H1 (cell line): Measurements from ENCODE around the gene ARHGEF10L. TPM values are rescaled to one million over a fixed set of nuclear protein-coding genes. Genes with fewer than 3 reads are reported as not detected.
A peak's percentile ranks its signal among the peaks of the same experiment; 100 is the strongest.

Experiments
- CTCF ChIA-PET: fragments of 300-600 bp; sonication (Branson Sonifier 250); formaldehyde crosslinking; loops from one replicate; lab custom pipeline; 2021; ENCODE audit not compliant: partially characterized antibody; lab: Charles Lee
- POLR2A ChIA-PET: fragments of 300-600 bp; sonication (Branson Sonifier 250); formaldehyde crosslinking; loops from one replicate; lab custom pipeline; 2021; ENCODE audit warnings: inconsistent platforms; ENCODE audit not compliant: partially characterized antibody; lab: Charles Lee
- DNase-seq, 2 experiments: peaks; one replicate each; pipeline versions ENCODE4 v3.0.0 to v3.0.0-alpha.2; 2010 to 2022; ENCODE audit warnings: low spot score in 2 of 2, low read depth in 1 of 2, mixed read lengths in 1 of 2
- FAIRE-seq: peaks from 2 replicates; lab custom pipeline; 2011; peaks lifted over from hg19 to GRCh38; lab: Jason Lieb, UNC
- H2AFZ ChIP-seq: 2 replicates; pipeline ENCODE4 v1.8.1; 2012; ENCODE audit warnings: low read length, inconsistent platforms
- H2AK5ac ChIP-seq: 2 replicates; pipeline ENCODE4 v1.6.1; 2013; ENCODE audit warnings: low read depth, low read length
- H2BK120ac ChIP-seq: replicated peaks from 2 replicates; pipeline ENCODE3; 2013; ENCODE audit warnings: low read depth, low read length, inconsistent platforms
- H2BK12ac ChIP-seq: 2 replicates; pipeline ENCODE4 v1.6.1; 2013; ENCODE audit warnings: low read depth, low read length
- H2BK15ac ChIP-seq: 2 replicates; pipeline ENCODE4 v1.6.1; 2013; ENCODE audit warnings: low read length
- H2BK20ac ChIP-seq: 2 replicates; pipeline ENCODE4 v1.6.1; 2013; ENCODE audit warnings: low read length
- H2BK5ac ChIP-seq: 2 replicates; pipeline ENCODE4 v1.6.1; 2013; ENCODE audit warnings: low read depth, low read length
- H3K14ac ChIP-seq: 2 replicates; pipeline ENCODE4 v1.6.1; 2013; ENCODE audit warnings: inconsistent platforms; ENCODE audit not compliant: insufficient read length
- H3K18ac ChIP-seq: 2 replicates; pipeline ENCODE4 v1.6.1; 2013; ENCODE audit warnings: low read length; ENCODE audit errors: extremely low read depth
- H3K23ac ChIP-seq: 2 replicates; pipeline ENCODE4 v1.6.1; 2013; ENCODE audit warnings: inconsistent platforms; ENCODE audit not compliant: insufficient read length
- H3K23me2 ChIP-seq: 2 replicates; pipeline ENCODE4 v1.6.1; 2013; ENCODE audit warnings: low read depth, low read length
- H3K27ac ChIP-seq: 2 replicates; pipeline ENCODE4 v1.6.1; 2011; ENCODE audit warnings: low read depth, low read length, inconsistent platforms
- H3K27me3 ChIP-seq, 4 experiments: replicated peaks in 1 of 4; 1 replicate in 1 of 4; 2 replicates in 3 of 4; pipeline versions ENCODE4 v1.6.1 to v1.8.1; 2011 to 2013; ENCODE audit warnings: low read length in 3 of 4, mild to moderate bottlenecking in 3 of 4, inconsistent platforms in 2 of 4, mixed read lengths in 2 of 4, moderate library complexity in 1 of 4; ENCODE audit not compliant: control insufficient read depth in 3 of 4, insufficient read depth in 3 of 4; ENCODE audit errors: extremely low read depth in 1 of 4
- H3K36me3 ChIP-seq, 4 experiments: 2 replicates each; pipeline versions ENCODE4 v1.6.1 to v1.8.1; 2011 to 2013; ENCODE audit warnings: mild to moderate bottlenecking in 4 of 4, low read length in 3 of 4, moderate library complexity in 2 of 4, control low read depth in 1 of 4, inconsistent platforms in 1 of 4; ENCODE audit not compliant: insufficient read depth in 4 of 4, control insufficient read depth in 2 of 4
- H3K4ac ChIP-seq: replicated peaks from 2 replicates; pipeline ENCODE3; 2013; ENCODE audit warnings: low read length, low read depth, mixed read lengths, inconsistent platforms; ENCODE audit not compliant: insufficient read length
- H3K4me1 ChIP-seq, 4 experiments: replicated peaks in 1 of 4; 1 replicate in 1 of 4; 2 replicates in 3 of 4; pipeline versions ENCODE4 v1.6.1 to v1.8.1; 2011 to 2013; ENCODE audit warnings: low read length in 3 of 4, inconsistent platforms in 2 of 4, mixed read lengths in 1 of 4; ENCODE audit not compliant: insufficient read depth in 4 of 4, control insufficient read depth in 3 of 4
- H3K4me2 ChIP-seq, 2 experiments: 2 replicates each; pipeline versions ENCODE4 v1.6.1 to v1.8.1; 2011 to 2013; ENCODE audit warnings: low read depth in 2 of 2, low read length in 2 of 2, control low read depth in 1 of 2, inconsistent platforms in 1 of 2, mild to moderate bottlenecking in 1 of 2; ENCODE audit not compliant: insufficient read depth in 1 of 2
- H3K4me3 ChIP-seq, 4 experiments: fragments of 200-600, 300-600 bp in 1 of 4; sonication (generic), shearing (Covaris generic), sonication (Bioruptor Twin) in 1 of 4; 2 replicates each; pipeline versions ENCODE4 v1.5.1 to v1.8.1; 2011 to 2016; ENCODE audit warnings: low read length in 4 of 4, low read depth in 3 of 4, control low read depth in 2 of 4, inconsistent platforms in 2 of 4, mild to moderate bottlenecking in 2 of 4, mixed read lengths in 1 of 4, moderate library complexity in 1 of 4; ENCODE audit not compliant: insufficient read depth in 2 of 4; ENCODE audit errors: extremely low read depth in 1 of 4
- H3K56ac ChIP-seq: replicated peaks from 2 replicates; pipeline ENCODE3; 2013; ENCODE audit warnings: low read depth, mild to moderate bottlenecking, mixed read lengths, low read length, inconsistent platforms; ENCODE audit not compliant: insufficient read length
- H3K79me1 ChIP-seq: 2 replicates; pipeline ENCODE4 v1.6.1; 2013; ENCODE audit warnings: low read depth, low read length, control low read depth
- H3K79me2 ChIP-seq, 2 experiments: 2 replicates each; pipeline versions ENCODE4 v1.6.1 to v1.8.1; 2012 to 2013; ENCODE audit warnings: low read length in 2 of 2, mild to moderate bottlenecking in 2 of 2, inconsistent platforms in 1 of 2; ENCODE audit not compliant: insufficient read depth in 2 of 2, control insufficient read depth in 1 of 2
- H3K9ac ChIP-seq, 4 experiments: replicated peaks in 1 of 4; 1 replicate in 1 of 4; 2 replicates in 3 of 4; pipeline versions ENCODE4 v1.6.1 to v1.8.1; 2011 to 2013; ENCODE audit warnings: low read depth in 3 of 4, low read length in 3 of 4, control low read depth in 2 of 4, mild to moderate bottlenecking in 2 of 4, moderate library complexity in 2 of 4, inconsistent platforms in 1 of 4; ENCODE audit errors: extremely low read depth in 1 of 4
- H3K9me3 ChIP-seq, 2 experiments: 2 replicates each; pipeline versions ENCODE4 v1.6.1 to v1.8.1; 2012 to 2013; ENCODE audit warnings: mild to moderate bottlenecking in 2 of 2, moderate library complexity in 2 of 2, control low read depth in 1 of 2, inconsistent platforms in 1 of 2, low read depth in 1 of 2, low read length in 1 of 2, mixed read lengths in 1 of 2; ENCODE audit not compliant: insufficient read depth in 2 of 2
- H4K20me1 ChIP-seq, 2 experiments: replicated peaks in 1 of 2; 2 replicates each; pipeline versions ENCODE3 to v1.8.1; 2011 to 2013; ENCODE audit warnings: inconsistent platforms in 2 of 2, low read length in 2 of 2, mild to moderate bottlenecking in 1 of 2; ENCODE audit not compliant: insufficient read depth in 2 of 2, control insufficient read depth in 1 of 2
- H4K5ac ChIP-seq: 2 replicates; pipeline ENCODE4 v1.6.1; 2013; ENCODE audit warnings: low read length, low read depth, mixed read lengths, inconsistent platforms; ENCODE audit not compliant: insufficient read length
- H4K8ac ChIP-seq: 2 replicates; pipeline ENCODE4 v1.8.0; 2013; ENCODE audit warnings: mild to moderate bottlenecking, moderate library complexity, low read length, inconsistent platforms; ENCODE audit not compliant: insufficient read depth; ENCODE audit errors: extremely low read depth
- H4K91ac ChIP-seq: replicated peaks from 2 replicates; pipeline ENCODE3; 2013; ENCODE audit warnings: low read length, mixed read lengths, inconsistent platforms; ENCODE audit not compliant: insufficient read length
- SRF ChIP-seq: IDR thresholded peaks from 2 replicates; pipeline ENCODE4 v1.6.1; 2011; ENCODE audit warnings: mild to moderate bottlenecking, low read depth, low read length, moderate library complexity
- WGBS, 2 experiments: shearing (Covaris generic) in 1 of 2; methylation state at CpG; one replicate each; pipeline versions ENCODE4 v1.1.6 to v1.1.7; 2013 to 2015; ENCODE audit warnings: low lambda C conversion rate in 2 of 2, mixed read lengths in 2 of 2, inconsistent platforms in 1 of 2, low coverage in 1 of 2, missing lambda C conversion rate in 1 of 2; ENCODE audit not compliant: insufficient replicate concordance in 2 of 2, insufficient coverage in 1 of 2, insufficient read length in 1 of 2; ENCODE audit errors: extremely low coverage in 1 of 2, missing lambda C conversion rate in 1 of 2; 5-methylcytosine and 5-hydroxymethylcytosine counted together
- polyA plus RNA-seq, 7 experiments: library from polyadenylated mRNA; depleted of rRNA in 3 of 7; stranded (reverse) in 5 of 7; unstranded in 2 of 7; fragments of >200 nt in 5 of 7; fragments of 200-250 nt in 2 of 7; gene quantifications; 1 replicate in 5 of 7; 2 replicates in 1 of 7; 4 replicates in 1 of 7; pipeline versions ENCODE4 v1.2.1 to v1.2.3, GENCODE V29; 2011 to 2013; ENCODE audit warnings: missing spikeins in 2 of 7, mixed read lengths in 2 of 7
- total RNA-seq: library from RNA; stranded (reverse); fragmentation: NEBNext Ultra II Directional; extraction: Animal tissue kit (Norgen Biotek cat#: 25700); gene quantifications from 2 replicates; pipeline ENCODE4 v1.2.1, GENCODE V29; 2021

ARHGEF10L gene
- total and polyA plus RNA-seq, 2 of the 8 experiments (the other 6 are each of a cell fraction or from before 2014, with no cell fraction given) = 33.6 to 39.6 TPM

DNA sequence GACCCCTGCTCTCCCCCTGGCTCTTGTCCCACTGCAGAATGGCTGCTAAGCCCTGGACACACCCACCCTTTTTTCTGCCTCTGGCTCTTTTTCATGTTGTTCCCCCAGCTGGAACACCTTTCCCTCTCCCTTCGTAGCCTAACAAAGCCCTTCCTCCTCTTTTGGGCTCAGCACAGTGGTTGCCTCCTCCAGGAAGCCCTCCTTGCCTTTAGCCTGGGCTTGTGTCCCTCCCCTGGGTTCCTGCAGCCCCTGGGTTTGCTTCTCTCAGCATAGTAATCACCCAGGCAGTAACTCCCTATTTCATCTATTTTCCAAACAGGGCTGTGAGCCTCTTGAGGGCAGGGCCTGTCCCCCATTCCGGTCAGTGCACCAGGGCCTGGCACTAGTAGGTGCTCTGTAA, 195.8 kb downstream of the ARHGEF10L start:
- no peak overlapping the region for H3K4me3 ChIP-seq
- H2BK12ac ChIP-seq = no peak overlapping the region
- H3K36me3 ChIP-seq = no peaks in the 10 kb centered on the region
- peak overlapping the region; percentile 80; the same call in 1 of the 2 replicates for H2BK20ac ChIP-seq
- FAIRE-seq = no peak
- no peaks in the 10 kb centered on the region for H3K23me2 ChIP-seq
- no peak overlapping the region for H2AFZ ChIP-seq
- no peak overlapping the region for H3K18ac ChIP-seq
- H4K20me1 ChIP-seq = no peaks in the 10 kb centered on the region
- ChIA-PET POLR2A (no interaction called here), CTCF (interaction anchor here (1.0 to 1.6 kb wide), 2 partner anchors 10 to 114 kb away, joined by 3 to 4 read pairs; no protein-coding TSS in a partner anchor)
- H2BK5ac ChIP-seq = no peak overlapping the region
- no peaks in the 10 kb centered on the region for H3K9me3 ChIP-seq
- H3K56ac ChIP-seq = no peak overlapping the region
- no peak overlapping the region for H3K27ac ChIP-seq
- H3K4me1 ChIP-seq = peaks cover 0 to 7% (median 1%) of the 10 kb centered on the region in 4 experiments; a peak in 6 of 7 replicates
- H3K14ac ChIP-seq = no peak overlapping the region
- no peak overlapping the region; a peak in 1 of 7 replicates for H3K9ac ChIP-seq
- no peak overlapping the region for H4K5ac ChIP-seq
- no peaks in the 10 kb centered on the region for H3K79me2 ChIP-seq
- H3K79me1 ChIP-seq = no peaks in the 10 kb centered on the region
- 79% methylated on average over 2 of the region's 2 CpGs; no CpG with 5 or more reads in 1 of the 2 experiments for WGBS, 2 experiments
- DNase-seq = no peak
- no peak overlapping the region for H3K23ac ChIP-seq
- no peak overlapping the region for H3K4ac ChIP-seq
- no peak overlapping the region for H4K91ac ChIP-seq
- no peaks in the 10 kb centered on the region for H3K27me3 ChIP-seq
- H4K8ac ChIP-seq = no peak overlapping the region
- H2BK15ac ChIP-seq = peak overlapping the region; percentile 83; the same call in 1 of the 2 replicates
- H2BK120ac ChIP-seq = no peak overlapping the region
- H3K4me2 ChIP-seq = no peak overlapping the region
- no peak overlapping the region; the same call in 1 of the 2 replicates for H2AK5ac ChIP-seq
- no peak for TF ChIP-seq SRF
